Fibroblast of skin of right biceps (primary cell): ENCODE data around the gene PIEZO1.
"Not testable (repeated sequence)": the region's sequence is repeated elsewhere in the genome, so short reads cannot be mapped to it uniquely, and the experiment has no call there.

Experiments
- DNase-seq: peaks from one replicate; pipeline ENCODE4 v3.0.0-alpha.2; 2013

PIEZO1 gene, protein sequence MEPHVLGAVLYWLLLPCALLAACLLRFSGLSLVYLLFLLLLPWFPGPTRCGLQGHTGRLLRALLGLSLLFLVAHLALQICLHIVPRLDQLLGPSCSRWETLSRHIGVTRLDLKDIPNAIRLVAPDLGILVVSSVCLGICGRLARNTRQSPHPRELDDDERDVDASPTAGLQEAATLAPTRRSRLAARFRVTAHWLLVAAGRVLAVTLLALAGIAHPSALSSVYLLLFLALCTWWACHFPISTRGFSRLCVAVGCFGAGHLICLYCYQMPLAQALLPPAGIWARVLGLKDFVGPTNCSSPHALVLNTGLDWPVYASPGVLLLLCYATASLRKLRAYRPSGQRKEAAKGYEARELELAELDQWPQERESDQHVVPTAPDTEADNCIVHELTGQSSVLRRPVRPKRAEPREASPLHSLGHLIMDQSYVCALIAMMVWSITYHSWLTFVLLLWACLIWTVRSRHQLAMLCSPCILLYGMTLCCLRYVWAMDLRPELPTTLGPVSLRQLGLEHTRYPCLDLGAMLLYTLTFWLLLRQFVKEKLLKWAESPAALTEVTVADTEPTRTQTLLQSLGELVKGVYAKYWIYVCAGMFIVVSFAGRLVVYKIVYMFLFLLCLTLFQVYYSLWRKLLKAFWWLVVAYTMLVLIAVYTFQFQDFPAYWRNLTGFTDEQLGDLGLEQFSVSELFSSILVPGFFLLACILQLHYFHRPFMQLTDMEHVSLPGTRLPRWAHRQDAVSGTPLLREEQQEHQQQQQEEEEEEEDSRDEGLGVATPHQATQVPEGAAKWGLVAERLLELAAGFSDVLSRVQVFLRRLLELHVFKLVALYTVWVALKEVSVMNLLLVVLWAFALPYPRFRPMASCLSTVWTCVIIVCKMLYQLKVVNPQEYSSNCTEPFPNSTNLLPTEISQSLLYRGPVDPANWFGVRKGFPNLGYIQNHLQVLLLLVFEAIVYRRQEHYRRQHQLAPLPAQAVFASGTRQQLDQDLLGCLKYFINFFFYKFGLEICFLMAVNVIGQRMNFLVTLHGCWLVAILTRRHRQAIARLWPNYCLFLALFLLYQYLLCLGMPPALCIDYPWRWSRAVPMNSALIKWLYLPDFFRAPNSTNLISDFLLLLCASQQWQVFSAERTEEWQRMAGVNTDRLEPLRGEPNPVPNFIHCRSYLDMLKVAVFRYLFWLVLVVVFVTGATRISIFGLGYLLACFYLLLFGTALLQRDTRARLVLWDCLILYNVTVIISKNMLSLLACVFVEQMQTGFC (N-terminal part only)

GRCh38 chr16:88785106-88785924 lies at the start of gene PIEZO1:
Gene PIEZO1, minus strand, starts transcription at chr16:88785220. Its CDS starts 256 bp downstream, at chr16:88784964.
- DNase-seq = peak; percentile 69

DNA sequence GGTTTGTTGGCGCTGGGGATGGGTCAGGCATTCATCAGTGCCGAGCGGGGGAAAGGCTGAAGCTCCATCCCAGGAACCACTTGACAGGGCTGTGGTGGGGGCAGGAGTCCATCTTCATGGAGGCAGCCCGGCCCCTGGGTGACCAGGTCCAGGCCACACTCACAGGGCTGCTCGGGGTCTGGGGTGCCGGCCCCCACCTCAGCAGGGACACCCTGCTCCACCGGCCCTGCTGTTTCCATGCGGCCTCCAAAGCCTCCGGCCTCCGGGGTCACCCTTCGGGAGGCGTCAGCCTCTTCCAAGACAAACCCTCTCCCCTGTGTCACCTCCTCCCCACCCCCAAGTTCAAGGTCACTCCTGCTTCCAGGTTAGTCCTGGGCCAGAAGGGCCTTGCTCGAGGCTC lies 49.6 kb upstream of the PIEZO1 start:
- no peak for DNase-seq

- no peak for DNase-seq
These were observed 48.1 kb upstream of the PIEZO1 start for GRCh38 chr16:88833086-88833485.

DNA sequence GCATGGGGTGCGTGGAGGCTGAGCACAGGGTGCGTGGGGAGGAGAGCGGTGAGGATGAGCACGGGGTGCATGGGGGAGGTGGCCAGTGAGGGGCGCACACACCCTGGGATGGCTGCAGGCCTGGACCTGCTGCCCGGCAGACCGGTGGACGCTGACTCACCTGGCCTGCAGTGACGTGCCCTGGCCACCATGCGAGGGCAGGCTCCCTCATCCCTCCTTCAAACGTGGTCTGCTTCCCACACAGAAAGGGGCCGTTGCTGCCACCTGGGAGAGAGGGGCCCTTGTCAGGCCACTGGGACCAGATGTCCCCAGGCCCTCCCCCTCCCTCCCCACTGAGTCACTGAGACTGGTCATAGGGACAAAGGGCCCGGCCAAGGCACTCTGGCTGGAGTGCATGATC lies 46.8 kb upstream of the PIEZO1 start:
- DNase-seq = no peak

DNA sequence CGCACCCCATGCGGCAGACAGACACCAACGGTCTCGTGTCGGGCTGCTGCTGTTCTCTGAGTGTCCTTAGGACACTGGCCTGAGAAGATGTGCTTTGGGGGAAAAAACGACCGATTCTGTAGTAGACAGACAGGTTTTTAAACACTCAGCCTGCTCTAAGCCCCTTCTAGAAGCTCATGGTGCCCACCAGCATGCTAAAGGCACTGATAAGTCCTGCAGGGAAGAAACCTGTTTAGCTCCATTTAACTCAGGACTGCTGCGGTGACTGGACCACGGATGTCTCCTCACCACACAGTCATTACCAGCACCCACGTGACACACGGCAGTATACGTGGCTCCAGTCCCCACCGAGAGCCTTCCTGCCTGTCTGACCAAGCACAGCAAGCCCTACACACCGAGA lies 45.8 kb upstream of the PIEZO1 start:
- no peak for DNase-seq

- no peak for DNase-seq
These were observed 45.2 kb upstream of the PIEZO1 start for GRCh38 chr16:88830258-88830657.

DNA sequence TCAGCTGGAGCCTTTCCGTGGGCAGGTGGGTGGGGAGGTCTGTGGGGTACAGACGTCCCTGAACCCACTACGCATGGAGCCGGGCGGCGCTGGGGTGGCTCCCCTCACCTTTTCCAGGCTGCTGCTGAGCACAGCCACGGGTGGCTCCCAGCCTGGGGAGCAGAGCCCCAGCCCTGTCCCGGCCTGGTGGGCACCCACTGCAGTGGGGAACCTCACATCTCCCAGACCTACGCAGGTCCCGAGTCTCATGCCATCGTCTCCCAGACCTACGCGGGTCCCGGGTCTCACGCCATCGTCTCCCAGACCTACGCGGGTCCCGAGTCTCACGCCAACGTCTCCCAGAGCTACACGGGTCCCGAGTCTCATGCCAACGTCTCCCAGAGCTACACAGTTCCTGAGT lies 43.7 kb upstream of the PIEZO1 start:
- no peak for DNase-seq

DNA sequence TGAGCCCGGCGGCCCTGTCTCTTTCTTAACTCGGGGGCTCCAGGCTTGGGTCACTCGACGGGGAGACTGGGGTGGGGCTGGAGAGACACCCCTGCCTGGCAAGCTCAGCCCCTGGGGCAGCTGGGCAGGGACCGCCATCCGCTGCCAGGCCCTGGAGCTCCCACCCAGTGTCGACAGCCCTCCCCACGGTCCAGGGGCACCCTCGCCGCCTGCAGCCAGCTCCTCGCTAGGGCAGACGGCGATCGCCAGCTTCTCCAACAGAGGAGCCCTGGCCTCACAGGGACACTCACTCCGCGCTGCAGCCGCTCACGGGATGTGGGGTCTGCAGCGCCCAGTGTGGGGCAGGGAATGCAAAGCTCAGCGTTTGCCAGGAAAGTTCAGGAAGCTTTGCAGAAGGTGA lies 42.7 kb upstream of the PIEZO1 start:
- DNase-seq = no peak

- no peak for DNase-seq
These were observed 41.2 kb upstream of the PIEZO1 start for GRCh38 chr16:88826070-88826840.

DNA sequence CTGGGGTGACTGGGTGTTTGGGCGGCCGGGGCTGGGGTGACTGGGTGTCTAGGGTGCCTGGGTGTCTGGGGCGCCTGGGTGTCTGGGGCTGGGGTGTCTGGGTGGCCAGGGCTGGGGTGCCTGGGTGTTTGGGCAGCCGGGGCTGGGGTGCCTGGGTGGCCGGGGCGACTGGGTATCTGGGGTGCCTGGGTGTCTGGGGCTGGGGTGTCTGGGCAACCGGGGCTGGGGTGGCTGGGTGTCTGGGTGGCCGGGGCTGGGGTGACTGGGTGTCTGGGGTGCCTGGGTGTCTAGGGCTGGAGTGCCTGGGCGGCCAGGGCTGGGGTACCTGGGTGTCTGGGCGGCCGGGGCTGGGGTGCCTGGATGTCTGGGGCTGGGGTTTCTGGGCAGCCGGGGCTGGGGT lies 40.1 kb upstream of the PIEZO1 start:
- no peak for DNase-seq

DNA sequence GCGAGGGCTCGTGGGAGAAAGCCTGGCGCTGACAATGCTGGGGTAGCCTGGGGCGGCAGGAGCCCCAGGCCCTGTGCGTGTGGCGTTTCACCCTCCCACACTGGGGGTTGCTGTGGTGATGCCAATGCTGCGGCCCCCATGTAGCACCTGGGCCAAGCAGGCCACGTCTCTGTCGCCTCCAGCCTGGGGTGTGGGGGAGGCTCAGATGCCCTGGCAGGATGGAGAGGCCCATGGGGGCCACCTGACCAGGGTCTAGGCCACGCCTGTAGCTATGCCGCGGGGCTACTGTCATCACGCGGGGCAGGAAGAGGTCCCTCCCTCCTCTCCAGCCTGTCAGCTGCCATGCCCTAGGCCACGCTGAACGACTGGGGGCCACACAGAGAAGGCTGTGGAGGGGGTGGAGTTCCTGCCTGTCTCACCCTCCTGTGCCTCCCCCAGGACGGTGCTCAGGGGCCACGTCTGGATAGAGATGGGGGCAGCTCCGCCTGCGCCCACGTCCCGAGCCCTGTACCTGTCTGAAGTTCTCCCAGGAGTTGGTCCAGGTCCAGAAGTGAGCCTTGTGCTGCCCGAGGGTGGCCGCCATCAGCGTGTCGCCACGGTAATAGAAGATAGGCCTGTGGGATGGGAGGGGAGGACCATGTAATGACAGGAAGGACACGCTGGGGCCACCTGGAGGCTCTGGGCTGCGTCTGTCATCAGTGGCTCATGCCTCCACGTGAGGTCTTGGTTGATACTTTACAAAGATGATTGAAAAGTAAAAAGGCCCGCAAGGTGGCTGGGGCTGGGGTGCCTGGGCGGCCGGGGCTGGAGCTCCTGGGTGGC lies 39.4 kb upstream of the PIEZO1 start:
- DNase-seq = no peak

DNA sequence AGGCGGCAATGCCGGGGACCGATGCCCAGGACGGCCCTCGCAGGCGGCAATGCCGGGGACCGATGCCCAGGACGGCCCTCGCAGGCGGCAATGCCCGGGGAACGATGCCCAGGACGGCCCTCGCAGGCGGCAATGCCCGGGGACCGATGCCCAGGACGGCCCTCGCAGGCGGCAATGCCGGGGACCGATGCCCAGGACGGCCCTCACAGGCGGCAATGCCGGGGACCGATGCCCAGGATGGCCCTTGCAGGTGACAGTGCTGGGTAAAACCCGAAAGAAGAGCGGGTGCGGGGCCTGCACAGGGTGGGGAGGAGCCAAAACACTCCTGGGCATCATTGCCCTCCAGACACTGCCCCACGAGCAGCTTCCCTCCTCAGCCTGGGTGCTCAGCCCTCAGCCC lies 38.6 kb upstream of the PIEZO1 start:
- DNase-seq = not testable (repeated sequence)

DNA sequence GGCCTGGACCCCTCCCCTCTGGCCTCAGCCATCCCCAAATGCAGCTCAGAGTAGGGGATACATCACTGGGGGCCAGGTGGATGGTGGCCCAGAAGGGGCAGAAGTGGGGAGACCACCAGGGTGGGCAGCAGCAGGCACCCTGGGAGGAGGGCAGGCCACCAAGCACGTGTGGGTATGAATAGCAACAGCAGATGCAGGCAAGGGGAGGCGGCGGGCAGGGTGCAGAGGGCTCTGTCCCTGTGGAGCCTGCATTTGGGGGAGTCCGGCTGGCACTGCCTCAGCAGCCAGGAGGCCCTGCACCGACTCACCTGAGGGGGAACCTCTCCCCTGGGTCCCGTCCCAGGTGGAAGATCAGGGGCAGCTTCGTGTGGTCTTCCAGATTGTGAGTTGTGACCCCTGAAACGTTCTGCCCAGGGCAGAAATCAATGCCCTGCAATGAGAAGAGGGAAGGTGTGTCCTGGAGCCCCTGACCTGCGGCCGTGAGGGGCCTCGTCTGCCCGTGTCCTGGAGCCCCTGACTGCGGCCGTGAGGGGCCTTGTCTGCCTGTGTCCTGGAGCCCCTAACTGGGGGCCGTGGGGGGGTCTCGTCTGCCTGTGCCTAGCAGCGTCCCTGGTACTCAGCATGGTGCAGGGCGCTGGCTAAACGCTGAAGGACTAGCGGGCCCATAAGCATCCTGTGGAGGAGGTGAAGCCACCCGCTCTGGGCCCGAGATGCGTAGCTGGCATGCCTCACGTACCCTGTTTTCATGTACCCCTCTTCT lies 37.4 kb upstream of the PIEZO1 start:
- DNase-seq = no peak

- DNase-seq = no peak
These were observed 36.3 kb upstream of the PIEZO1 start for GRCh38 chr16:88821168-88821850.

- no peak for DNase-seq
These were observed 35.5 kb upstream of the PIEZO1 start for GRCh38 chr16:88820385-88821025.

GRCh38 chr16:88819126-88819525 lies 34.1 kb upstream of the PIEZO1 start:
- no peak for DNase-seq

DNA sequence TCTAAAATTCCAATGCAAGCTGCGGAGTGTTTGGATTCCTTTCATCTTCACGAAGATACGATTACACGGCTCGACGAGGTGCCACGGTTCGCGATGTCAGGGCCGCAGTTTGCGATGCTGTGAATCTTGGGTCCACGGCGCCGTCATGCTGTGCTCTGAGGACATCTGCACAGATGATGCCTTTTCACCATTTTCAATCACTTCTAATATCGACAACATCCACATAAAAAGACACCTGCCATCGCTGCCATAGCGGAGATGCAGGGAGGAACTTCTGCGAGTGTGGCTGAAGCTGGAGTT lies 33.5 kb upstream of the PIEZO1 start:
- DNase-seq = no peak

GRCh38 chr16:88817785-88818574 lies 33.0 kb upstream of the PIEZO1 start:
- peak; percentile 47 for DNase-seq
